Kidney capillary endothelial cell (primary cell): ENCODE data around the gene CDH5.
A peak's percentile ranks its signal among the peaks of the same experiment; 100 is the strongest.

Experiments used
- DNase-seq: peaks from one replicate; pipeline ENCODE4 v3.0.0-alpha.2; 2018; ENCODE audit warnings: low spot score

Gene CDH5

GRCh38 chr16:66391726-66392670 is 25.5 kb downstream of the CDH5 start:
- no peak for DNase-seq

DNA sequence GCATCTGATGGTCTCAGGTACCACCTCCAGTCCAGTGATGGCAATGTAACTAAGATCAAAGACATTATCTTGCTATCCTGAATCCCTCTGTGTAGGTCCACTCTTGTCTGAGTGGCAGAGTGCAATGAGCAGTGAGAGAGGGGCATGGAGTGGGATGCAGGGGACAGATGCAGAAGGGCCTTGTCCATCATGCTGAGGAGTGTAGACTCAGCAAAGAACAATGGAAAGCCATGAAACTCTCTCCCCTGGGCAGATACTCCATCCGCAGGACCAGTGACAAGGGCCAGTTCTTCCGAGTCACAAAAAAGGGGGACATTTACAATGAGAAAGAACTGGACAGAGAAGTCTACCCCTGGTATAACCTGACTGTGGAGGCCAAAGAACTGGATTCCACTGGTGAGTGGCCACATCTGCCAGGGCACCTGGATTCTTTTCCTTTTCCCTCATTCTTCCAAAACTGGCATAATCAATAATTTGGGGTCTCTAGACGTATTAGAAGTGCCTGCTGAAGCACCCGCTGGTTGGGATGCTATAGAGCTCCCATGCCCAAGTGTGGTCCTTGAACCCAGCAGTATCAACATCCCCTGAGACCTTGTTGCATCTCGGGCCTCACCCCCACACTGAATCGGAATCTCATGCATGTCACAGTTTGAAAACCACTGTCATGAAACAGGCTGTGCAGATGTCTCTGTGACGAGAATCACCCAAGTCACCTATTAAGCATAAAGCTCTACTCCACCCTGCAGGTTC is 29.5 kb downstream of the CDH5 start:
- DNase-seq: no peak

GRCh38 chr16:66397736-66398433 is 31.4 kb downstream of the CDH5 start:
- no peak for DNase-seq

DNA sequence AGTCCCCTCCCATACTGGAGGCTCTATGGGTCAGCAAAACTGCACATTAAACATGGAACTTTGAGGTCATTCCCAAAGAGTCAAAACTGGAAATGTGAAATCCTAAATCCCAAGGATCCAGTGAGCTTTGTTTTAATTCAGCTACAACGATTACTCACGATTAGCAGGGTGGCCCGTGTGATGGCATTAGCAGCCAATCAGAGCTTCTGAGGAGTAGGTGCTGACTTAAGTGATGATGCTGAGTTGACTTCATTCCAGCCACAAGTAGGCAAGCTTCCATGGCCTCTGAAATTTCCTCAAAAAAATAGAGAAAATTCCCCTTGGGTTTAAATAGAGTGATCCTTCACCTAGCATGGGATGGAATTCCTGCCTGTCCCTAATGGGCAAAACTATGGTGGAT is 32.5 kb downstream of the CDH5 start:
- no peak for DNase-seq

DNA sequence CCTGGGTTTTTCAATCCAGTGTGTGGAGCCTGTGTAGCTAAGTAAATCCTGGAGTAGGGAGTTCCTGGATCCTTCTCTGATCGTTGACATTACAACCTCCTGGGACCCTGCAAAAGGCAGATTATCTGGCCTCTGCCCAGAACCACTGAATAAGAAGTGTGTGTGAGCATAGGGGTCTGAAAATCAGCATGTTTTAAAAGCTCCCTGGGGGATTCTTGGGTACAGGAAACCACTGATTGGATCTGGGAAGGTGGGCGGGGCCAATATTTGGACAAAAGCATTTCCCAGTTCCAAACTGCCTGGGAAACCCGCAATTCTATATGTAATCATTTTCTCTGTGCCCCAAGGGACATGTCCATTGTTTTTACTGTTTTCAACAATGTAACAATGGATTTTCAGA is 33.4 kb downstream of the CDH5 start:
- no peak for DNase-seq

DNA sequence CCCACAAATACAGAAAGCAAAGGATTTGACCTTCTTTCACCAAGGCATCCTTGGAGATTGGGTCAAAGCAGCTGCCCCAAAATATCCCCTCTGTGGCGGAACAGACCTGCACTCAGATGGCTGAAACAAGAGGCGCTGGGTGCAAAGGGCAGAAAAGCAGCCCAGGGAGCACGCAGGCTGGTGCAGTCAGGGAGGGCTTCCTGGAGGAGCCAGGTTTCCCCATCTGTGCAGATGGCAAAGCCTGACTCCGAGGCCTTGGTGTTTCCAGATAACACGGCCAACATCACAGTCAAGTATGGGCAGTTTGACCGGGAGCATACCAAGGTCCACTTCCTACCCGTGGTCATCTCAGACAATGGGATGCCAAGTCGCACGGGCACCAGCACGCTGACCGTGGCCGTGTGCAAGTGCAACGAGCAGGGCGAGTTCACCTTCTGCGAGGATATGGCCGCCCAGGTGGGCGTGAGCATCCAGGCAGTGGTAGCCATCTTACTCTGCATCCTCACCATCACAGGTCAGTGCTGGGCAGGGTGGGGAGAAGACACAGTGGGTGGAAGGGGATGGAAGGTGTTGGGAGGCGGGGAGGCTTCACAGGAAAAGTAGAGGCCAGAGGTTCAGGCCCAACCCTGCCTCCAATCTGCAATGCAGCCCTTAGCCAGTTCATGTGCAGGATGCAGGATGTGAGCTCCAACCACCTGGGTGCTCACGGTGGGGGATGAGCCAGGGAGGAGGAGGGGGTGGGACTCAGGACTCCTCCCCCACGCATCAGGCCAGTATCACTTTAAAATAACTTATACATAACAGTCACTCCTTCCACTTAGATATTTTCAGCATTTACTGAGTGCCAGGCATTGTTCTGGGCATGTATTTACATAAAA is 34.3 kb downstream of the CDH5 start:
- no peak for DNase-seq

GRCh38 chr16:66401610-66402009 is 35.1 kb downstream of the CDH5 start:
- no peak for DNase-seq

DNA sequence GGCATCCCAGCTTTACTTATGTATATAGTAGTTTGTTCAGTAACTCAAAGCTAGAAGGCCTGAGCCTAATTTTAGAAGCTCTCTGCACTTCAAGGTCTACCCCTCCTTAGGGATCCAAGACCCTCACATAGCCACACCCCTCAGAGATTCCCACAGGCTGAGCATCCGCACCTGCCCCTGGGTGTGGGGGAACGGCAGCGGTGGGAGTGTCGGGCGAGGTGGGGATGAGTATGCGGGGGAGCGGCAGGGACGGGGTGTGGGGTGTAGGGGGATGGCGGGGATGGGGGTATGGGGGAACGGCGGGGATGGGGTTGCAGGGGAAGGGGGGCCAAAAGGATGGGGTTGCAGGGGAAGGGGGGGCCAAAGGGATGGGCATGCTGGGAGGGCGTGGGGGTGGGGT is 35.7 kb downstream of the CDH5 start:
- no peak for DNase-seq

- no peak for DNase-seq
Observed at GRCh38 chr16:66402591-66403230, 36.2 kb downstream of the CDH5 start.

DNA sequence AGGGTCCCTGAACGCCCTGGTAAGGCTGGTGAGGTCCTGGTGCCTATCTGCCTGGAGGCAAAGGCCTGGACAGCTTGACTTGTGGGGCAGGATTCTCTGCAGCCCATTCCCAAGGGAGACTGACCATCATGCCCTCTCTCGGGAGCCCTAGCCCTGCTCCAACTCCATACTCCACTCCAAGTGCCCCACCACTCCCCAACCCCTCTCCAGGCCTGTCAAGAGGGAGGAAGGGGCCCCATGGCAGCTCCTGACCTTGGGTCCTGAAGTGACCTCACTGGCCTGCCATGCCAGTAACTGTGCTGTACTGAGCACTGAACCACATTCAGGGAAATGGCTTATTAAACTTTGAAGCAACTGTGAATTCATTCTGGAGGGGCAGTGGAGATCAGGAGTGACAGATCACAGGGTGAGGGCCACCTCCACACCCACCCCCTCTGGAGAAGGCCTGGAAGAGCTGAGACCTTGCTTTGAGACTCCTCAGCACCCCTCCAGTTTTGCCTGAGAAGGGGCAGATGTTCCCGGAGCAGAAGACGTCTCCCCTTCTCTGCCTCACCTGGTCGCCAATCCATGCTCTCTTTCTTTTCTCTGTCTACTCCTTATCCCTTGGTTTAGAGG is 37.1 kb downstream of the CDH5 start:
- DNase-seq: no peak

- no peak for DNase-seq
Observed at GRCh38 chr16:66405057-66405783, 38.7 kb downstream of the CDH5 start.

DNA sequence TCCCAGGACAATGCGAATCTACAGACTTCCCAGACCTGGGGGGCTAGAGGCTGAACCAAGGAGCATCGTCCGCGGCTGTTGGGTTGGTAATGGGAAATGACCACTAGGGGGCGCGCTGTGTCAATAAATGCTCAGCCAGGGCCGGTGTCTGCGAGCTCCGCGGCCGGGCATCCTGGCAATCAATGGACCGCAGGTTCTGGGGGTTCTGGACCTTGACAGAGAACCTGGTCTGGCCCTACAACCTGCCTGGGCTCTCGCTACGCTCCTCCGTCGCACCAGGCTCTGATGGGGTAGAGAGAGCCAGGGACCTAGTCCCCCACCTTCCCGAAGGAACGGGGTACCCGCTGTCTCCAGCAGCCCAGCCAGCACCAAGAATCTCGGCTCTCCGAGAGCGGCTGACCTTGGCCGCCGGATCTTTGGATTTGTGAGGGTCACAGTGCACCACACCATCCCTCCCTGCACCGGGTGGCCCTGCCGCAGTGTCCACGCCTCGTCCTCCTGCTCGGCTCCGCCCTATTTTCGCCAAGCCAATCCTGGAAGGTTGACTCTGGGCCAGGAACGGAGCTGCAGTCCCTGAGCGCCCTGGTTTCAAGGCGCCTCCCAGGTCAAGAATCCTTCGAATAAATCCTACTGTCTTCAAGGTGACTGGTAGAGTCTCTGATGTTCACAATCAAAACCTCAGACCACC is 40.2 kb downstream of the CDH5 start:
- peak; percentile 76 for DNase-seq

- peak; percentile 87 for DNase-seq
Observed at GRCh38 chr16:66408163-66409048, 41.9 kb downstream of the CDH5 start.

DNA sequence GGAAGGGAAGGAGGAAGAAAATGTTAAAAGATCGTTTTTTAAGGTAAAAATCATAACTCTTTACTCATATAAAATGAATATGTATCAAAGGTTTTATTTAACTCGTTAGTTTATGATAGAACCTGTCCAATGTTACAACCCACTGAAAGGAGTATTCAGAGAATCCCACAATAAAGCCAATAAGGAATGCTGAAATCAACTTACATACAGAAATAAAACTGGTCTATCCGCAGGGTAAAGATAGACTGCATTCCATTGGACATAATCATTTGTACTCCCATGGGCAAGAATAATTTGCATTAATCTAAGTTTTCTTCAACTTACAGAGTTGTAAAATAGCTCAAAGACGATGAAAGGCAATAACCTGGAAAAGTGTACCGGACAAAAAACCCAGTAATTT is 42.7 kb downstream of the CDH5 start:
- no peak for DNase-seq

DNA sequence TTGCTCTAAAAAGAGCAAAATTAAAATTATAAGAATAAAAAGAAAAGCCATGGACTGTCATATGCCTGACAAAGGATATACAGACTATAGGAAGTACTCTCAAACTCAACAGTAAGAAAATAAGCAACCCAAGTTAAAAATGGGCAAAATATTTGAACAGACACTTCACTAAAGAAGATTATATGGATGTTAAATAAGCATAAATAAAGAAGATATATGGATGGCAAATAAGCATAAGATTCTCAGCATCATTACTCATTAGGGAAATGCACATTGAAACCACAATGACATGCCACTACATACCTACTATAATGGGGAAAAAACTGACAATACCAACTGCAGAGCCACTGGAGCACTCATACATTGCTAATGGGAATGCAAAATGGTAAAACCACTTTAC is 45.7 kb downstream of the CDH5 start:
- DNase-seq: no peak

- DNase-seq: no peak
Observed at GRCh38 chr16:66414891-66415290, 48.4 kb downstream of the CDH5 start.

DNA sequence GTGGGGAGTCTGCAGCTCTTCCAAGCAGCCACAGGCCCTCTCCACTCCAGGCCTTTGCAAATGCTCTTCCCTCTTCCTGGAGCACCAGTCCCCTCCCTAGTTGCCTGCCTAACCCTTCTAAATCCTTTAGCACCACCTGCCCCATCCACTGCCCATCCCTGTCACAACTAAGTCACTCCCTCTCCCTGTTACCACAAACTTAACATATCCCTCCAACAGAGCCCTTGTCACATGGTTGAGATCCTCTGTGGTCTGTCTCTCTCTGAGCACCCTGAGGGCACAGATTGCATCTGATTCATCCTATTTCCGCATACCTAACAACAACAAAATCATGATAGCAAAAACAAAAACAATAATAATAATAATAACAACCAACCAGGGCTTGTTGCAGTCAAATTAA is 49.6 kb downstream of the CDH5 start:
- DNase-seq: no peak

DNA sequence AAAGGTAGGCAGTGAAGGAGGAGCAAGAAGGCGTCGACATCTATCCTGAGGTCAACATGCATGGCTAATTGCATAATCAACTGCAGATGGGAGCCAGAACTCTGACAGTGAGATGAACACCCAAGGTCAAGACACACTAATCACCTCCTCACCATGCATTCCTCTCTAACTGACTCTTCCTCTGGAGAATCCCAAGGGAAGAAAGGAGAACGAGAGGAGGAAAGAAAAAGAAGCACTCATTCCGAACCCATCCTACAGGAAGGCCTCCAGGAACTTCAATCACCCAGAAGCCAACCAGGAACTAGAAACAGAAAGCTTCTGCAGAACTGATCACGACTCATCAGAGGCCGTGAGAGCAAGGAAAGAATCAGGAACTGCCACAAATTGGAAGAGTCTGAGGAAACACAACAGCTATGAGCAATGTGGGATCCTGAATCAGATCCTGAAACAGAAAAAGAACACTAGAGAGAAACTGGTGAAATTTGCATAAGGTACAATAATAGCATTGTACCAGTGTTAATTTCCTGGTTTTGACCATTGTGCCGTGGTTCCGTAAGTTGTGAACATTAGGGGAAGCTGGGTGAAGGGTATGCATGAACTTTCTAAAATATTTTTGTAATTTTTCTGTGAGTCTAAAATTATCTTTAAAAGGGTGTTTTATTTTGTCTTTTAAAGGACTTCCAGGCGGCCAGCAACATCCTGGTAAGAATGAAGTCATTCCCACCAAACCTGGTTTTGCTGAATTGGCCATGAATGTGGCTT is 50.6 kb downstream of the CDH5 start:
- no peak for DNase-seq
